Measurements from ENCODE around the gene CD164.

DNA sequence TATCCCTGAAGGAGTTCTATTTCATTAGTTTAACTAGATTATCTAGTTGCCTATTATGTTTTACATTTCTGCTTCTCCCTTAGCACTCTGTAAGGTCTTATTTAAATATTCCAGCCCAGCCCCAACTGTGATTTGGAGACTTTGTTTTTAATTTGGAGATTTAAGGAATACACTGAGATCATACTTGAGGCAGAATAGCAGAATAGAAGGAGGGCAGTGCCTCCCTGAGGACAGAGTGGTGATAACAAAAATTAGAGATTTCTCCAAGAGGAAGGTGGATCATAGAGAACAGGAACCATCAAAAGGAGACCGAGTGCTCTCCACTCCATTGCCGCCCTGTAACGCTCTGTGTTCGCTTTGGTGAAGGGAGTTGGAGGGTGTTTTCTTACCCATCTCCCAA, 14.8 kb upstream of the CD164 start:
- no peak for TF ChIP-seq SMC3 (IDR thresholded peaks at IDR 0.05; ENCODE audit: low read depth, low read length)
- no peak for TF ChIP-seq FOXM1 (IDR thresholded peaks at IDR 0.05; ENCODE audit: low read depth)
- TF ChIP-seq RAD21 (IDR thresholded peaks at IDR 0.05; ENCODE audit: low read length): peak; percentile 54
- TF ChIP-seq, protein P1, sequence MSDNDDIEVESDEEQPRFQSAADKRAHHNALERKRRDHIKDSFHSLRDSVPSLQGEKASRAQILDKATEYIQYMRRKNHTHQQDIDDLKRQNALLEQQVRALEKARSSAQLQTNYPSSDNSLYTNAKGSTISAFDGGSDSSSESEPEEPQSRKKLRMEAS (IDR thresholded peaks at IDR 0.05; ENCODE audit: low read depth): no peak
- no peak for TF ChIP-seq YY1 (IDR thresholded peaks at IDR 0.05; ENCODE audit: low read depth)
- TF ChIP-seq, protein P2, sequence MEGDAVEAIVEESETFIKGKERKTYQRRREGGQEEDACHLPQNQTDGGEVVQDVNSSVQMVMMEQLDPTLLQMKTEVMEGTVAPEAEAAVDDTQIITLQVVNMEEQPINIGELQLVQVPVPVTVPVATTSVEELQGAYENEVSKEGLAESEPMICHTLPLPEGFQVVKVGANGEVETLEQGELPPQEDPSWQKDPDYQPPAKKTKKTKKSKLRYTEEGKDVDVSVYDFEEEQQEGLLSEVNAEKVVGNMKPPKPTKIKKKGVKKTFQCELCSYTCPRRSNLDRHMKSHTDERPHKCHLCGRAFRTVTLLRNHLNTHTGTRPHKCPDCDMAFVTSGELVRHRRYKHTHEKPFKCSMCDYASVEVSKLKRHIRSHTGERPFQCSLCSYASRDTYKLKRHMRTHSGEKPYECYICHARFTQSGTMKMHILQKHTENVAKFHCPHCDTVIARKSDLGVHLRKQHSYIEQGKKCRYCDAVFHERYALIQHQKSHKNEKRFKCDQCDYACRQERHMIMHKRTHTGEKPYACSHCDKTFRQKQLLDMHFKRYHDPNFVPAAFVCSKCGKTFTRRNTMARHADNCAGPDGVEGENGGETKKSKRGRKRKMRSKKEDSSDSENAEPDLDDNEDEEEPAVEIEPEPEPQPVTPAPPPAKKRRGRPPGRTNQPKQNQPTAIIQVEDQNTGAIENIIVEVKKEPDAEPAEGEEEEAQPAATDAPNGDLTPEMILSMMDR (IDR thresholded peaks at IDR 0.05): peak; percentile 42
- no peak for TF ChIP-seq GABPA (IDR thresholded peaks at IDR 0.05; ENCODE audit: low read depth)
- no peak for TF ChIP-seq NRF1 (IDR thresholded peaks at IDR 0.05; ENCODE audit: low read depth, low read length)
- no peak for TF ChIP-seq TAF1 (IDR thresholded peaks at IDR 0.05; ENCODE audit: borderline replicate concordance, low read depth, low read length)
- TF ChIP-seq, protein P3, sequence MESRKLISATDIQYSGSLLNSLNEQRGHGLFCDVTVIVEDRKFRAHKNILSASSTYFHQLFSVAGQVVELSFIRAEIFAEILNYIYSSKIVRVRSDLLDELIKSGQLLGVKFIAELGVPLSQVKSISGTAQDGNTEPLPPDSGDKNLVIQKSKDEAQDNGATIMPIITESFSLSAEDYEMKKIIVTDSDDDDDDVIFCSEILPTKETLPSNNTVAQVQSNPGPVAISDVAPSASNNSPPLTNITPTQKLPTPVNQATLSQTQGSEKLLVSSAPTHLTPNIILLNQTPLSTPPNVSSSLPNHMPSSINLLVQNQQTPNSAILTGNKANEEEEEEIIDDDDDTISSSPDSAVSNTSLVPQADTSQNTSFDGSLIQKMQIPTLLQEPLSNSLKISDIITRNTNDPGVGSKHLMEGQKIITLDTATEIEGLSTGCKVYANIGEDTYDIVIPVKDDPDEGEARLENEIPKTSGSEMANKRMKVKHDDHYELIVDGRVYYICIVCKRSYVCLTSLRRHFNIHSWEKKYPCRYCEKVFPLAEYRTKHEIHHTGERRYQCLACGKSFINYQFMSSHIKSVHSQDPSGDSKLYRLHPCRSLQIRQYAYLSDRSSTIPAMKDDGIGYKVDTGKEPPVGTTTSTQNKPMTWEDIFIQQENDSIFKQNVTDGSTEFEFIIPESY (IDR thresholded peaks at IDR 0.05; ENCODE audit: borderline replicate concordance, low read depth): no peak
- TF ChIP-seq EP300 (IDR thresholded peaks at IDR 0.05; ENCODE audit: borderline replicate concordance in 1 of 2, low read depth in 1 of 2, low read length in 1 of 2): no peak
- no peak for TF ChIP-seq JUND (IDR thresholded peaks at IDR 0.05)
